ENCODE measurements around the gene CIC.

DNA sequence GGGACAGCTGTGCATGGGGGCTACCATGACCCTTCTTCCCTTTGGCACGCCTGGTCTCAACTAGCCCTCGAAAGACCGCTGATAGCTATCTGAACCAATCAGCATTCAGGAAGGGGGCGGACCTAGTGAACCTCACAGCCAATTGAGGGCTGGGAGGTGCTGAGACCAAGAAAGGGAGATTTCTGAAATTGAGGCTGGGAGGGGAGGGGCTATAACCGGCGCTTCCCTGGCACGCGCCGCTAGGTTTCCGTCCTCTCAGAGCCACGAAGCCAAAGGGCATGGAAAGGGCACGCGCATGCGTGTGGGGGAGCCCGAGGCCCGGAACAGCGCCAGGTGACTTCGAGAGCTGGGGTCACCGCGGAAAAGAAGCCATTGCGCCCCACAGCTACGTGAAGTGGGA lies 37.6 kb downstream of the CIC start:
- TF ChIP-seq, protein P1, sequence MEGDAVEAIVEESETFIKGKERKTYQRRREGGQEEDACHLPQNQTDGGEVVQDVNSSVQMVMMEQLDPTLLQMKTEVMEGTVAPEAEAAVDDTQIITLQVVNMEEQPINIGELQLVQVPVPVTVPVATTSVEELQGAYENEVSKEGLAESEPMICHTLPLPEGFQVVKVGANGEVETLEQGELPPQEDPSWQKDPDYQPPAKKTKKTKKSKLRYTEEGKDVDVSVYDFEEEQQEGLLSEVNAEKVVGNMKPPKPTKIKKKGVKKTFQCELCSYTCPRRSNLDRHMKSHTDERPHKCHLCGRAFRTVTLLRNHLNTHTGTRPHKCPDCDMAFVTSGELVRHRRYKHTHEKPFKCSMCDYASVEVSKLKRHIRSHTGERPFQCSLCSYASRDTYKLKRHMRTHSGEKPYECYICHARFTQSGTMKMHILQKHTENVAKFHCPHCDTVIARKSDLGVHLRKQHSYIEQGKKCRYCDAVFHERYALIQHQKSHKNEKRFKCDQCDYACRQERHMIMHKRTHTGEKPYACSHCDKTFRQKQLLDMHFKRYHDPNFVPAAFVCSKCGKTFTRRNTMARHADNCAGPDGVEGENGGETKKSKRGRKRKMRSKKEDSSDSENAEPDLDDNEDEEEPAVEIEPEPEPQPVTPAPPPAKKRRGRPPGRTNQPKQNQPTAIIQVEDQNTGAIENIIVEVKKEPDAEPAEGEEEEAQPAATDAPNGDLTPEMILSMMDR (IDR thresholded peaks at IDR 0.05) = no peak
- TF ChIP-seq POLR2A (IDR thresholded peaks at IDR 0.05) = no peak

Measured in lower leg skin (tissue), 3 donors.